Measurements from ENCODE around the gene RNF224.

GRCh38 chr9:137184881-137185660 lies 42.2 kb upstream of the RNF224 start:
- TF ChIP-seq CTCF (optimal IDR thresholded peaks at IDR 0.05 in 1 of 3, IDR thresholded peaks at IDR 0.05 in 1 of 3, conservative IDR thresholded peaks at IDR 0.05 in 1 of 3; ENCODE audit: extremely low read depth in 1 of 3, insufficient read depth in 2 of 3, low read length in 3 of 3) (no peak), EZH2 (IDR thresholded peaks at IDR 0.05; ENCODE audit: low read length) (no peak)
